ENCODE measurements around the gene UCN3. TPM values are rescaled to one million over a fixed set of nuclear protein-coding genes. Genes with fewer than 3 reads are reported as not detected.

The UCN3 gene
- total RNA-seq, 1 donor from 2014 or later = 1.2 TPM

GRCh38 chr10:5390607-5391205 is 25.9 kb downstream of the UCN3 start:
- Histone ChIP-seq H3K4me3 (no peak overlapping the region), H3K36me3 (no peaks in the 10 kb centered on the region), H3K9me3 (peaks cover 25% of the 10 kb centered on the region), H3K27ac (no peak overlapping the region), H3K27me3 (no peaks in the 10 kb centered on the region), H3K4me1 (no peaks in the 10 kb centered on the region)
- intact Hi-C loops (cut with DNase I) = no loop called here
- no peak for DNase-seq
- no peak for ATAC-seq
- TF ChIP-seq, protein P1, sequence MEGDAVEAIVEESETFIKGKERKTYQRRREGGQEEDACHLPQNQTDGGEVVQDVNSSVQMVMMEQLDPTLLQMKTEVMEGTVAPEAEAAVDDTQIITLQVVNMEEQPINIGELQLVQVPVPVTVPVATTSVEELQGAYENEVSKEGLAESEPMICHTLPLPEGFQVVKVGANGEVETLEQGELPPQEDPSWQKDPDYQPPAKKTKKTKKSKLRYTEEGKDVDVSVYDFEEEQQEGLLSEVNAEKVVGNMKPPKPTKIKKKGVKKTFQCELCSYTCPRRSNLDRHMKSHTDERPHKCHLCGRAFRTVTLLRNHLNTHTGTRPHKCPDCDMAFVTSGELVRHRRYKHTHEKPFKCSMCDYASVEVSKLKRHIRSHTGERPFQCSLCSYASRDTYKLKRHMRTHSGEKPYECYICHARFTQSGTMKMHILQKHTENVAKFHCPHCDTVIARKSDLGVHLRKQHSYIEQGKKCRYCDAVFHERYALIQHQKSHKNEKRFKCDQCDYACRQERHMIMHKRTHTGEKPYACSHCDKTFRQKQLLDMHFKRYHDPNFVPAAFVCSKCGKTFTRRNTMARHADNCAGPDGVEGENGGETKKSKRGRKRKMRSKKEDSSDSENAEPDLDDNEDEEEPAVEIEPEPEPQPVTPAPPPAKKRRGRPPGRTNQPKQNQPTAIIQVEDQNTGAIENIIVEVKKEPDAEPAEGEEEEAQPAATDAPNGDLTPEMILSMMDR (IDR thresholded peaks at IDR 0.05) = no peak

DNA sequence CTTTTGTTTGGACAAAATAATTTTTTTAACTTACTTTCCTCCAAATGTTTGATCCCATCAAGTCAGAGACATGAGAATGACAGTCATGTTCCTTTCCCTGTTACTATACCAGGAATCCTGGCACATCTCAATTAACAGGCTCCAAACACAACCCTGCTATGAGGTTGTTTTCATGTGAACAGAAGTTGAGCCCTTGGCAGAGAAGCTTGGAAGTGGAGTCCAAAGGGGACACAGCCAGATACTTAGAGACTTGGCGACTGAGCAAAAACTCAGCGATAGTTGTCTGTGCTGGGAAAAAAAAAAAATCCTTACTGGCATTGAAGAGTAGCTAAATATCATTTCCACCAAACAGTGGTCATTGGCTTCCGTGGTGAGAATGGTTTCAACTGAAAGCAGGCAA is 27.0 kb downstream of the UCN3 start:
- Histone ChIP-seq H3K27me3 (no peaks in the 10 kb centered on the region), H3K36me3 (no peaks in the 10 kb centered on the region), H3K4me3 (no peak overlapping the region), H3K9me3 (peaks cover 25% of the 10 kb centered on the region), H3K4me1 (no peaks in the 10 kb centered on the region), H3K27ac (no peak overlapping the region)
- TF ChIP-seq, protein P1 (IDR thresholded peaks at IDR 0.05) = no peak
- intact Hi-C loops (cut with DNase I) = no loop called here
- ATAC-seq = no peak
- DNase-seq = no peak

DNA sequence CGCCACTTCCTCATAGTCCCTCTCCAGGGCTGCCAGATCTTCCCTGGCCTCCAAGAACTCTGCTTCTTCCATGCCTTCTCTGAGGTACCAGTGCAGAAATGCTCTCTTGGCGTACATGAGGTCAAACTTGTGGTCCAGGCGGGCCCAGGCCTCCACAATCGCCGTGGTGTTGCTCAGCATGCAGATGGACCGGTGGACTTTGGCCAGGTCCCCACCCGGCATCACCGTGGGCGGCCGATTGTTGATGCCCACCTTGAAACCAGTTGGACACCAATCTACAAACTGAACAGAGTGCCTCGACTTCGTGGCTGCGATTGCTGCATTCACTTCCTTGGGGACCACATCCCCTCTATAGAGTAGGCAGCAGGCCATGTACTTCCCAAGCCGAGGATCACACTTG is 28.8 kb downstream of the UCN3 start:
- intact Hi-C loops (cut with DNase I) = no loop called here
- ATAC-seq (no peak), DNase-seq (no peak)
- TF ChIP-seq, protein P1 (IDR thresholded peaks at IDR 0.05) = no peak
- Histone ChIP-seq H3K27ac (no peak overlapping the region), H3K27me3 (no peaks in the 10 kb centered on the region), H3K36me3 (no peaks in the 10 kb centered on the region), H3K9me3 (peaks cover 25% of the 10 kb centered on the region), H3K4me3 (no peak overlapping the region), H3K4me1 (no peaks in the 10 kb centered on the region)

DNA sequence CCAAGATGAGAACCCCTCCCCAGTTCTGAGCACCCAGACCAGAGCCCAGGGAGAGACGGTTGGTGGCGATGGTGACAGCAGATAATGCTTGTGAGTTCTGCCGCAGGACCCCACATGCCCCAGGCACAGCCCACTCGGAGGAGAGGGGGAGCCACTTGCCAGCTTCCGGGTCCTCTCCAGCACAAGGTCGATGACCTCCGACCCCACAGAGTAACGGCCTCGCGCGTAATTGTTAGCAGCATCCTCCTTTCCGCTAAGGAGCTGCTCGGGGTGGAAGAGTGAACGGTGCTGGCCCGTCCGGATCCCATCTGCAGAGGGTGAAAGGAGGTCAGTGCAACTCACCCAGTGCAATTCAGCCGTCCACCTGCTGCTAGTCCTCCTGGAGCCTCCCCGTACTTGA is 30.4 kb downstream of the UCN3 start:
- Histone ChIP-seq H3K36me3 (no peaks in the 10 kb centered on the region), H3K27me3 (no peaks in the 10 kb centered on the region), H3K9me3 (peaks cover 17% of the 10 kb centered on the region), H3K4me1 (no peaks in the 10 kb centered on the region), H3K4me3 (no peak overlapping the region), H3K27ac (no peak overlapping the region)
- DNase-seq (no peak), ATAC-seq (no peak)
- TF ChIP-seq, protein P1 (IDR thresholded peaks at IDR 0.05) = no peak
- intact Hi-C loops (cut with DNase I) = no loop called here

DNA sequence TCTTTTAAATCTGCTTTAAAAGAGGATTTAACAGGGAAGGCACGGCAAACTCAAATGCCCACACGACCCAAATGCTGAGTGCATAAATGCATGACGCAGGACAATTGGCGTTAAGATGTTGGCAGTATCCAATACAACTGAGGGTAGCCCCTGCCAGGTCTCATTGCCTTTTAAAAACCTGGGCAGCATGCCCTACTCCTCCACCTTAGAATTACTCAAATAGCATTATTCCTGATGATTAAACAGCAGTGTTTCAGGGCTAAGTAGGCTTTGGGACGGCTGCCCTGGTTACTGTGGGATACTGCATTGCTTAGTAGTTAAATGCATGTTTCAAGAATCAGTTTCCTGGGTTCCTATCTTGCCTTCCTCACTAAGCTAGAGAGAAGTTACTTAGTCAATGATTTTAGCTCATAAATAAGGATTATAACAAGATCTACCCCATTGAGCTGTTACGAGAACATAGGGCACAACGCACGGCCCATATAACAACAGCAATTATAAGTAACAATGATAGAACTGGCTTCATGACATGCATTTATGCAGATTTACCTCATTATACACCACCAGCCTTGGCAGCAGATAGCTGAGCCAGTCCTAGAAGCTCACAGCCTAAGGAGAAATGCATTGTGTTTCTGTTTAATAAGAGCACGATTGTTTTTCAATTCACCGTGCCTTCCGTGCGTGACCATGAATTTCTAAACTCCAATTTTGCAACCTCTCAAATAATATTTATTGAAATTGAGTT is 32.0 kb downstream of the UCN3 start:
- no peak for ATAC-seq
- no peak for DNase-seq
- intact Hi-C loops (cut with DNase I) = no loop called here

More for the DNA sequence above, 32.0 kb downstream of the UCN3 start:
- Histone ChIP-seq H3K4me1 (no peaks in the 10 kb centered on the region), H3K36me3 (no peaks in the 10 kb centered on the region), H3K4me3 (no peak overlapping the region), H3K9me3 (peaks cover under 1% of the 10 kb centered on the region), H3K27me3 (no peaks in the 10 kb centered on the region), H3K27ac (no peak overlapping the region)
- TF ChIP-seq, protein P1 (IDR thresholded peaks at IDR 0.05) = no peak

All from upper lobe of right lung (tissue), 1 donor.